Epidermal melanocyte (primary cell): Measurements from ENCODE around the gene TUBA1A.
"Not testable (repeated sequence)": the region's sequence is repeated elsewhere in the genome, so short reads cannot be mapped to it uniquely, and the experiment has no call there.

Source experiments
- DNase-seq: peaks from one replicate; pipeline ENCODE4 v3.0.0; 2011; ENCODE audit warnings: low spot score; ENCODE audit not compliant: insufficient read length

Gene TUBA1A

GRCh38 chr12:49188916-49189367 lies at the start of gene TUBA1A:
TUBA1A (minus strand) TSS chr12:49189080; CDS start chr12:49188979, 101 bp downstream.
- peak; percentile 93 for DNase-seq

GRCh38 chr12:49236423-49236822 lies 47.5 kb upstream of the TUBA1A start:
- DNase-seq: no peak

GRCh38 chr12:49233842-49234526 lies 45.1 kb upstream of the TUBA1A start:
- no peak for DNase-seq

GRCh38 chr12:49232940-49233841 lies 44.3 kb upstream of the TUBA1A start:
- DNase-seq: no peak

- DNase-seq: no peak
Observed at GRCh38 chr12:49231878-49232655, 43.2 kb upstream of the TUBA1A start.

GRCh38 chr12:49230805-49231194 lies 41.9 kb upstream of the TUBA1A start:
- no peak for DNase-seq

GRCh38 chr12:49230176-49230804 lies 41.4 kb upstream of the TUBA1A start:
- DNase-seq: no peak

GRCh38 chr12:49228653-49229052 lies 39.8 kb upstream of the TUBA1A start:
- DNase-seq: no peak

GRCh38 chr12:49227713-49228112 lies 38.8 kb upstream of the TUBA1A start:
- DNase-seq: no peak

GRCh38 chr12:49225576-49226166 lies 36.8 kb upstream of the TUBA1A start:
- DNase-seq: no peak

- DNase-seq: no peak
Observed at GRCh38 chr12:49223590-49224369, 34.9 kb upstream of the TUBA1A start.

- DNase-seq: no peak
Observed at GRCh38 chr12:49223122-49223521, 34.2 kb upstream of the TUBA1A start.

- no peak for DNase-seq
Observed at GRCh38 chr12:49220972-49221371, 32.1 kb upstream of the TUBA1A start.

- no peak for DNase-seq
Observed at GRCh38 chr12:49219417-49220026, 30.6 kb upstream of the TUBA1A start.

GRCh38 chr12:49212572-49212971 lies 23.7 kb upstream of the TUBA1A start:
- no peak for DNase-seq

- DNase-seq: not testable (repeated sequence)
Observed at GRCh38 chr12:49210703-49211102, 21.8 kb upstream of the TUBA1A start.

GRCh38 chr12:49208676-49209075 lies 19.8 kb upstream of the TUBA1A start:
- DNase-seq: no peak

- no peak for DNase-seq
Observed at GRCh38 chr12:49208146-49208545, 19.3 kb upstream of the TUBA1A start.

- DNase-seq: no peak
Observed at GRCh38 chr12:49206389-49206788, 17.5 kb upstream of the TUBA1A start.
